HPDE6-E6E7 (cell line): ENCODE measurements around the gene CTNND2.

Experiments
- DNase-seq: peaks from one replicate; pipeline ENCODE4 v3.0.0; 2011; ENCODE audit warnings: missing footprints; ENCODE audit errors: extremely low spot score

CTNND2 gene

GRCh38 chr5:11594021-11594420 lies 310.2 kb downstream of the CTNND2 start:
- no peak for DNase-seq

- DNase-seq, result no peak
Measured at GRCh38 chr5:11590475-11590874, 313.8 kb downstream of the CTNND2 start.

GRCh38 chr5:11588803-11589202 lies 315.4 kb downstream of the CTNND2 start:
- no peak for DNase-seq

GRCh38 chr5:11584017-11584416 lies 320.2 kb downstream of the CTNND2 start:
- no peak for DNase-seq

- no peak for DNase-seq
Measured at GRCh38 chr5:11579351-11579750, 324.9 kb downstream of the CTNND2 start.

GRCh38 chr5:11574787-11575186 lies 329.5 kb downstream of the CTNND2 start:
- DNase-seq, result no peak

GRCh38 chr5:11573140-11573992 lies 330.9 kb downstream of the CTNND2 start:
- DNase-seq, result no peak

- DNase-seq, result no peak
Measured at GRCh38 chr5:11564706-11565105, 339.5 kb downstream of the CTNND2 start.

GRCh38 chr5:11563822-11564221 lies 340.4 kb downstream of the CTNND2 start:
- DNase-seq, result no peak

- no peak for DNase-seq
Measured at GRCh38 chr5:11560915-11561697, 343.1 kb downstream of the CTNND2 start.

- no peak for DNase-seq
Measured at GRCh38 chr5:11557063-11557462, 347.2 kb downstream of the CTNND2 start.

GRCh38 chr5:11555171-11555570 lies 349.1 kb downstream of the CTNND2 start:
- DNase-seq, result no peak

- no peak for DNase-seq
Measured at GRCh38 chr5:11547730-11548129, 356.5 kb downstream of the CTNND2 start.

- DNase-seq, result no peak
Measured at GRCh38 chr5:11547140-11547539, 357.1 kb downstream of the CTNND2 start.

GRCh38 chr5:11540112-11540511 lies 364.1 kb downstream of the CTNND2 start:
- DNase-seq, result no peak

GRCh38 chr5:11531811-11532555 lies 372.3 kb downstream of the CTNND2 start:
- DNase-seq, result no peak

- no peak for DNase-seq
Measured at GRCh38 chr5:11528720-11529119, 375.5 kb downstream of the CTNND2 start.

- DNase-seq, result no peak
Measured at GRCh38 chr5:11527652-11528349, 376.4 kb downstream of the CTNND2 start.

- no peak for DNase-seq
Measured at GRCh38 chr5:11525020-11525419, 379.2 kb downstream of the CTNND2 start.

- DNase-seq, result no peak
Measured at GRCh38 chr5:11524188-11524587, 380.1 kb downstream of the CTNND2 start.

- no peak for DNase-seq
Measured at GRCh38 chr5:11522796-11523195, 381.4 kb downstream of the CTNND2 start.
